H1 (cell line): ENCODE results near the gene SLC15A1. TPM values are rescaled to one million over a fixed set of nuclear protein-coding genes. Genes with fewer than 3 reads are reported as not detected.

Source experiments
- CTBP2 ChIP-seq: IDR thresholded peaks from 2 replicates; pipeline ENCODE4 v1.7.0; 2011; ENCODE audit warnings: borderline replicate concordance, mild to moderate bottlenecking, moderate library complexity, mixed read lengths, low read length; ENCODE audit not compliant: insufficient read depth, insufficient read length
- KDM1A ChIP-seq: fragments of 200-600, 300-600 bp; sonication (generic); IDR thresholded peaks from 2 replicates; pipeline ENCODE4 v1.7.1; 2016; ENCODE audit warnings: mild to moderate bottlenecking, low read length, borderline replicate concordance
- POLR2A ChIP-seq, 2 experiments: IDR thresholded peaks; 1 replicate in 1 of 2; 2 replicates in 1 of 2; pipeline ENCODE4 v1.6.1; 2011; ENCODE audit warnings: low read depth in 2 of 2, low read length in 2 of 2, mild to moderate bottlenecking in 2 of 2; ENCODE audit errors: control extremely low read depth in 1 of 2
- polyA plus RNA-seq, 7 experiments: library from polyadenylated mRNA; depleted of rRNA in 3 of 7; stranded (reverse) in 5 of 7; unstranded in 2 of 7; fragments of >200 nt in 5 of 7; fragments of 200-250 nt in 2 of 7; gene quantifications; 1 replicate in 5 of 7; 2 replicates in 1 of 7; 4 replicates in 1 of 7; pipeline versions ENCODE4 v1.2.1 to v1.2.3, GENCODE V29; 2011 to 2013; ENCODE audit warnings: missing spikeins in 2 of 7, mixed read lengths in 2 of 7
- total RNA-seq: library from RNA; stranded (reverse); fragmentation: NEBNext Ultra II Directional; extraction: Animal tissue kit (Norgen Biotek cat#: 25700); gene quantifications from 2 replicates; pipeline ENCODE4 v1.2.1, GENCODE V29; 2021

SLC15A1 gene
- total and polyA plus RNA-seq, 2 of the 8 experiments (the other 6 are each of a cell fraction or from before 2014, with no cell fraction given) = 1.3 to 2.4 TPM

DNA sequence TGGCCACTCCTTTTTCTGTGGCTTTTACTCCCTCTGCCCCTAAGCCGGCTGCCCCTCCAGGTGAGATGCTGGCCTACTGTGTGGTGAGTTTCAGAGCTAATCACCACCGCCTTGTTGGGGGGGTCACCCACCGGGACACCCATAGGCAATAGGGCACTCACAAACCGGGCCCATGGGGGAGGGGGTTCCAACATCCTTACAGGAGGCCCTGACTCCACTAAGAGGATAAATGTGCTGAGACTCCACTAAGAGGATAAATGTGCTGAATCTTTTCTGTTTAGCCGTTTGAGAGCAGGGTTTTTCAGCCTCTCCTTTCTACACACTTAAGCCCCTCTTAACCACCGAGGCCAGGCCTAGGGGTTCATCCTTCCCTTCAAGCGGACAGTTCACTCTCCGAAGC, 73.7 kb downstream of the SLC15A1 start (continued):
- no peak for TF ChIP-seq KDM1A
- TF ChIP-seq POLR2A (IDR thresholded peaks at IDR 0.05; ENCODE audit: control extremely low read depth in 1 of 2, low read depth in 2 of 2, low read length in 2 of 2) = no peak
- no peak for TF ChIP-seq CTBP2
